GM12874 (cell line): Measurements from ENCODE around the gene CACNG7.

Experiments
- TF ChIP-seq, protein P1 (sequence below): IDR thresholded peaks from 2 replicates; pipeline ENCODE4 v1.5.1; 2011; ENCODE audit warnings: low read depth, mild to moderate bottlenecking, control low read depth, low read length, moderate library complexity; ENCODE audit not compliant: insufficient read depth

Gene CACNG7

DNA sequence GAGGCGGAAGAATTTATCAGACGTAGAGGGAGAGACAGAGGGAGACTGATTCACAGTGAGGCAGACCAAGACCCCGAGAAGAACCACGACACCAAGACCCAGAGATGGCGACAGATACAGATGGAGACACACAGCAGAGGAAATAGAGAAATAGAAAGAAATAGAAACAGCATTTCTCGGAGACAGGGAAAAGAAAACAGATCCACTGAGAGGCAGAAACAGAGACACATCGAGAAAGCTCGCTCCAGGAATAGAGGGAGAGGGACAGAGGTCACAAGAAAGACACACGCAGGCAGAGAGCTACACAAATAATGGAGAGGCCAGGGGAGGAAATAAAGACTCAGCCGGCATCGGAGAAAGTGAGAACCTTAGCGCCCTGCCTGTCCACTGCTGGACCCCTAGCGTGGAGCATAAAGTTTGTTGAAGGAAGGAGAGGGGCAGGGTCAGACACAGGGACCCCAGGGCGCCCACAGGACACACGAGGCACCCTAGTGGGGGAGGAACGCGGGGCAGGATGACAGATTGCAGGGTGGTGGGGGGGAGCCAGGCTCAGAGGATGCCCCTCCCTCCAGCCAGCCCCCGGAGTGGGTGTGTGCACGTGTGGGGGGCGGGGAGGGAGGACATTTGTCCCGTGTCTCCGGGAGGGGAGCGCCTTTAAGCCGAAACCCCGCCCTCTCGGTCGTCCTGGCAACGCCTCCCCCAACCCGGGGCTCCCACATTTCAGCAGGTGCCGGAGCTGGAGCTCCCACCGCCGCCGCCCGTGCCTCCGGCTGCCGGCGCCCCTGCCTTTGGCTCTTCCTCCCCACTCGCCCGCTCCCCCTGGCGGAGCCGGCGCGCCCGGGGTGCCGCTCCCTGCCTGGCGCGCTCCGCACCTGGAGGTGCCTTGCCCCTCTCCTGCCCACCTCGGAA, 27.3 kb upstream of the CACNG7 start, which contains the start of gene PRKCG:
Gene PRKCG, plus strand, starts transcription at position 716 of the 909 bp plus-strand sequence. CDS start 298 bp downstream, outside the sequence.
- TF ChIP-seq, protein P1, sequence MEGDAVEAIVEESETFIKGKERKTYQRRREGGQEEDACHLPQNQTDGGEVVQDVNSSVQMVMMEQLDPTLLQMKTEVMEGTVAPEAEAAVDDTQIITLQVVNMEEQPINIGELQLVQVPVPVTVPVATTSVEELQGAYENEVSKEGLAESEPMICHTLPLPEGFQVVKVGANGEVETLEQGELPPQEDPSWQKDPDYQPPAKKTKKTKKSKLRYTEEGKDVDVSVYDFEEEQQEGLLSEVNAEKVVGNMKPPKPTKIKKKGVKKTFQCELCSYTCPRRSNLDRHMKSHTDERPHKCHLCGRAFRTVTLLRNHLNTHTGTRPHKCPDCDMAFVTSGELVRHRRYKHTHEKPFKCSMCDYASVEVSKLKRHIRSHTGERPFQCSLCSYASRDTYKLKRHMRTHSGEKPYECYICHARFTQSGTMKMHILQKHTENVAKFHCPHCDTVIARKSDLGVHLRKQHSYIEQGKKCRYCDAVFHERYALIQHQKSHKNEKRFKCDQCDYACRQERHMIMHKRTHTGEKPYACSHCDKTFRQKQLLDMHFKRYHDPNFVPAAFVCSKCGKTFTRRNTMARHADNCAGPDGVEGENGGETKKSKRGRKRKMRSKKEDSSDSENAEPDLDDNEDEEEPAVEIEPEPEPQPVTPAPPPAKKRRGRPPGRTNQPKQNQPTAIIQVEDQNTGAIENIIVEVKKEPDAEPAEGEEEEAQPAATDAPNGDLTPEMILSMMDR: peak; percentile 63

DNA sequence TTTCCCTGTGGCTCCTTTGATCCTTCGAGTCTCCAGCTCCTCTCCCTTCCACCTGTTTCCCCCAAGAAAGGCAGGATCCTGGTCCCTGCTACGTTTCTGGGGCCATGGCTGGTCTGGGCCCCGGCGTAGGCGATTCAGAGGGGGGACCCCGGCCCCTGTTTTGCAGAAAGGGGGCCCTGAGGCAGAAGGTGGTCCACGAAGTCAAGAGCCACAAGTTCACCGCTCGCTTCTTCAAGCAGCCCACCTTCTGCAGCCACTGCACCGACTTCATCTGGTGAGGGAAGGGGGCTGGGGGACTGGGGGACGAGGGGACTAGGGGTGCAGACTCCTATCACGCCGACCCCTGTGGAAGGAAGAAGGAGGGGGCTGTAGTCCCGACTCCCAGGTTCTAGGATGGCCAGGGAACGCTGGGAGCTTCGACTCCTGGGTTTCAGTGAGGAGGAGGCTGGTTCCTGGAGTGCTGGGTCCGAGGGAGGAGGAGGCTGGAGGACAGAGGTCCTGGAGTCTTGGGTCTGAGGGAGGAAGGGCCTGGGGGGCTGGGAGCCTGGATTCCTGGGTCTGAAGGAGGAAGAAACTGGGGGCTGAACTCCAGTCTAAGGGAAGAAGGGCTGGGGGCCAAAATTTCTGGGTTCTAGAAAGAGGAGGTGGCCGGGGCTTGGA, 26.6 kb upstream of the CACNG7 start:
- TF ChIP-seq, protein P1: no peak

DNA sequence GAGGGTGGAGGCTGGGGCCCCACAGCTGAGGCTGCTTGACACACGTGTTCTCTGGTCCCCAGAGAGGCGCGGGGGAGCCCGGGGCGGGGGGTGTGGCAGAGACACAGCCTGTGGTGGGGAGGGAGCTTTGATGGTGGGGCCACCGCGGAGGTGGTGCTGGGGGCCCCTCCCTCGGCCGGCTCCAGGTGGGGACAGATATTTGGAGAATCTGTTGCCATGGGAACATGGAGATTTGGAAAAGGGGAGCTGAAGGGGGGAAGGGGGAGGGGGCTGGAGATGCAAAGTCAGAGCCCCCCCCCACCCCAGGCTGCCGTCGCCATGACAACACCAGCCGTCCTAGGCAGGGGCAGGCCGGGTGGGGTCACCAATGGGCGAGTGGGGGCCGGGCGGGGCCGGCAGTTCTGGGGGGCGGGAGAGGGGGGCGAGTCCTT, 25.8 kb upstream of the CACNG7 start:
- TF ChIP-seq, protein P1: no peak

DNA sequence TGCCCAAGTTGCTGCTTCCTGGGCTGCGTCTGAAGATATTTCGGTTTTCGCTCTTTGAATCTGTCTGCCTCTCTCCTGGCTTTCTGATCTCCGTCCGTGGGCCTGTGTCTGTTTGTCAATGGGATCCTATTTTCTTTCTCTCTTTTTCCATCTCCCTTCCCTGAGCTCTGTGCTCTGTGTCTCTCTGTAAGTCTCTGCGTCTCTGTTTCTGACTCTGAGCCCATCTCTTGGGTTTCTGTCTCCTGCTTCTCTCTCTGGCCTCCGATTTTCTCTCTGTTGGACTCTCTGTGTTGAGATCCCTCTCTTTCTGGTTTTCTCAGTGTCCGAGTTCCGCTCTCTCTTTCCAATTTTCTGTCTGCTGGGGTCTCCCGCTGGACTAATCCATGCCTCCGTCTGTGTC, 25.3 kb upstream of the CACNG7 start:
- TF ChIP-seq, protein P1: no peak

DNA sequence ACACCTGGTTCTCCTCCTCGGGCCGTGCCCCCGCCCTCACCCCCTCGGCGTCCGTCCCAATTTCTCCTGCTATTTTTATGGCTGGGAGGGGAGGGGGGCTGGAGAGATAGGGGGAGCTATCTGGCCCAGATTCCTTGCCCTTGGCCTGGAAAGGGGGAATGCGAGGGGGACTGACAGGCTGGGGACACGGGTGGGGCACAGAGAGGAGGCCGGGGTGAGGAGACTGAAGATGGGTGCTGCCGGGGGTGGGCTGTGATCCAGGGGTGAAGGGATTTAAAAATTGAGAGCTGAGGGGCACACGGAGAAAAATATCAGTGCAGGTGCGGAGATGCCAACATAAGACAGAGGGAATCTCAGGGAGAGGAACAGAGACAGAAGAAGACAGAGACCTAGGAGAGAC, 24.8 kb upstream of the CACNG7 start:
- TF ChIP-seq, protein P1: no peak

DNA sequence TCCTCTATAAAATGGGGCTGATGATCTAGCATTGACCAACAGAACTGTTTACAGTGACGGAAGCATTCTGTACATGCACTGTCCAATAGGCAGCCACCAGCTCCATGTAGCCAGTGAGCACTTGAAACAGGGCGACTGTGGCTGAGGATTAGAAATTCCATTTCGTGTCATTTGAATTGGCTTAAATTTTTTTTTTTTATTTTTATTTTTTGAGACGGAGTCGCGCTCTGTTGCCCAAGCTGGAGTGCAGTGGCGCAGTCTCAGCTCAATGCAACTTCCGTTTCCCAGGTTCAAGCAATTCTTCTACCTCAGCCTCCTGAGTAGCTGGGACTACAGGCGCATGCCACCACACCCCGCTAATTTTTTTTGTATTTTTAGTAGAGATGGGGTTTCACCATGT, 24.0 kb upstream of the CACNG7 start:
- TF ChIP-seq, protein P1: no peak

DNA sequence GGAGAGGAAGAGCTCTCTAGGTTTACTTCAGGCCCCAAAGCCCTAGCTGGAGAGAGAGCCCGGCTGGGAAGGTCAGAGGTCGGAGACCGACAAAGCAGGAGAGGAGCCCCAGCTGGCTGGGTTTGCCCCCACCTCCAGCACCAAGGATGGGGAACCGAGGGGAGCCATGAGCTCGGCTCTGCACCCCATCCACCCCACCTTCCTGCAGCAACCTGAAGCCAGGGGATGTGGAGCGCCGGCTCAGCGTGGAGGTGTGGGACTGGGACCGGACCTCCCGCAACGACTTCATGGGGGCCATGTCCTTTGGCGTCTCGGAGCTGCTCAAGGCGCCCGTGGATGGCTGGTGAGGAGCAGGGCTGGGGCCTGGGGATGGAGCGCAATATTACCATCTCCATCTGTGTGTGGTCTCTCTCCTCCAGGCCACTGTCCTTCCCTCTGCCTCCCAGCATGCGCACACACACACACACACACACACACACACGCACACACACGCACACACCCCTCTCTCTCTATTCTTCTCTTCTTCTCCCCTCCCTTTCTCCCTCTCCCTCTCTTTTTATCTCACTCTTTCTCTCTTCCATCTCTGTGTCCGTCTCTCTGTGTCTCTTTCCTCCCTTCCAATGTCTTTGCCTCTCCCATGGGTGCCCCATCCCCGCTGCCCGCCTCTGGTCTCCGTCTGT, 16.6 kb upstream of the CACNG7 start:
- TF ChIP-seq, protein P1: no peak
